Neural progenitor cell (in vitro differentiated cells): ENCODE data around the gene OR6P1.

ENCODE experiments used
- CTCF ChIP-seq: fragments of 200-600 bp; sonication (generic); IDR thresholded peaks from 2 replicates; pipeline ENCODE4 v1.5.1; 2017; ENCODE audit warnings: antibody characterized with exemption, mild to moderate bottlenecking
- EZH2 ChIP-seq: fragments of 200-600 bp; sonication (generic); IDR thresholded peaks from 2 replicates; pipeline ENCODE4 v1.6.1; 2017; ENCODE audit warnings: antibody characterized with exemption, mild to moderate bottlenecking, moderate library complexity
- EZH2phosphoT487 ChIP-seq: fragments of 200-600 bp; sonication (generic); IDR thresholded peaks from 2 replicates; pipeline ENCODE4 v1.6.1; 2017; ENCODE audit warnings: antibody characterized with exemption

GRCh38 chr1:158520021-158520420 is 50.4 kb downstream of the OR6P1 start:
- TF ChIP-seq EZH2 (no peak), CTCF (no peak), EZH2phosphoT487 (no peak)
